ENCODE results near the gene VASN.

Gene VASN

GRCh38 chr16:4358236-4358635 lies 13.4 kb upstream of the VASN start:
- TF ChIP-seq GATA2 (IDR thresholded peaks at IDR 0.05; ENCODE audit: low read depth, low read length) (no peak), GATA3 (IDR thresholded peaks at IDR 0.05; ENCODE audit: low read depth, low read length) (no peak)

GRCh38 chr16:4358831-4359561 lies 12.7 kb upstream of the VASN start:
- TF ChIP-seq GATA3 (IDR thresholded peaks at IDR 0.05; ENCODE audit: low read depth, low read length) (no peak), GATA2 (IDR thresholded peaks at IDR 0.05; ENCODE audit: low read depth, low read length) (no peak)

GRCh38 chr16:4359914-4360313 lies 11.7 kb upstream of the VASN start:
- TF ChIP-seq GATA2 (IDR thresholded peaks at IDR 0.05; ENCODE audit: low read depth, low read length), result no peak
- TF ChIP-seq GATA3 (IDR thresholded peaks at IDR 0.05; ENCODE audit: low read depth, low read length), result no peak

- TF ChIP-seq GATA2 (IDR thresholded peaks at IDR 0.05; ENCODE audit: low read depth, low read length) (no peak), GATA3 (IDR thresholded peaks at IDR 0.05; ENCODE audit: low read depth, low read length) (no peak)
Observed at GRCh38 chr16:4360538-4361021, 11.1 kb upstream of the VASN start.

- no peak for TF ChIP-seq GATA2 (IDR thresholded peaks at IDR 0.05; ENCODE audit: low read depth, low read length)
- TF ChIP-seq GATA3 (IDR thresholded peaks at IDR 0.05; ENCODE audit: low read depth, low read length), result no peak
Observed at GRCh38 chr16:4361033-4361943, 10.4 kb upstream of the VASN start.

GRCh38 chr16:4361944-4362311 lies 9.7 kb upstream of the VASN start:
- TF ChIP-seq GATA2 (IDR thresholded peaks at IDR 0.05; ENCODE audit: low read depth, low read length), result no peak
- TF ChIP-seq GATA3 (IDR thresholded peaks at IDR 0.05; ENCODE audit: low read depth, low read length), result no peak

- TF ChIP-seq GATA2 (IDR thresholded peaks at IDR 0.05; ENCODE audit: low read depth, low read length) (no peak), GATA3 (IDR thresholded peaks at IDR 0.05; ENCODE audit: low read depth, low read length) (no peak)
Observed at GRCh38 chr16:4362476-4363135, 9.0 kb upstream of the VASN start.

- TF ChIP-seq GATA2 (IDR thresholded peaks at IDR 0.05; ENCODE audit: low read depth, low read length) (no peak), GATA3 (IDR thresholded peaks at IDR 0.05; ENCODE audit: low read depth, low read length) (no peak)
Observed at GRCh38 chr16:4364196-4365013, 7.2 kb upstream of the VASN start.

- TF ChIP-seq GATA3 (IDR thresholded peaks at IDR 0.05; ENCODE audit: low read depth, low read length) (no peak), GATA2 (IDR thresholded peaks at IDR 0.05; ENCODE audit: low read depth, low read length) (no peak)
Observed at GRCh38 chr16:4365014-4365406, 6.6 kb upstream of the VASN start.

- no peak for TF ChIP-seq GATA3 (IDR thresholded peaks at IDR 0.05; ENCODE audit: low read depth, low read length)
- TF ChIP-seq GATA2 (IDR thresholded peaks at IDR 0.05; ENCODE audit: low read depth, low read length), result no peak
Observed at GRCh38 chr16:4365615-4366014, 6.0 kb upstream of the VASN start.

GRCh38 chr16:4366016-4366415 lies 5.6 kb upstream of the VASN start:
- no peak for TF ChIP-seq GATA3 (IDR thresholded peaks at IDR 0.05; ENCODE audit: low read depth, low read length)
- no peak for TF ChIP-seq GATA2 (IDR thresholded peaks at IDR 0.05; ENCODE audit: low read depth, low read length)

GRCh38 chr16:4367393-4367856 lies 4.2 kb upstream of the VASN start:
- TF ChIP-seq GATA2 (IDR thresholded peaks at IDR 0.05; ENCODE audit: low read depth, low read length) (no peak), GATA3 (IDR thresholded peaks at IDR 0.05; ENCODE audit: low read depth, low read length) (no peak)

GRCh38 chr16:4369007-4369733 lies 2.5 kb upstream of the VASN start:
- TF ChIP-seq GATA3 (IDR thresholded peaks at IDR 0.05; ENCODE audit: low read depth, low read length), result no peak
- TF ChIP-seq GATA2 (IDR thresholded peaks at IDR 0.05; ENCODE audit: low read depth, low read length), result no peak
